GM23338 (cell line): Measurements from ENCODE around the gene MEGF6. TPM values are rescaled to one million over a fixed set of nuclear protein-coding genes. Genes with fewer than 3 reads are reported as not detected.

Experiments used
- ATAC-seq: fragments of 200-7000 bp; cut with Tn5 transposase; 3 replicates; pipeline ENCODE4 v1.9.1; 2020
- DNase-seq: peaks from one replicate; pipeline ENCODE4 v3.0.0-alpha.2; 2015; ENCODE audit warnings: low spot score
- H2AFZ ChIP-seq: fragments of 200-600 bp; sonication (generic); 2 replicates; pipeline ENCODE4 v1.8.0; 2016; ENCODE audit warnings: antibody characterized with exemption, mild to moderate bottlenecking, moderate library complexity
- H3F3A ChIP-seq: fragments of 200-600 bp; sonication (generic); replicated peaks from 2 replicates; pipeline ENCODE4 v1.8.0; 2017; ENCODE audit warnings: antibody characterized with exemption, mixed run types, low read depth
- H3K27ac ChIP-seq: fragments of 200-600 bp; sonication (generic); 2 replicates; pipeline ENCODE4 v1.6.1; 2016; ENCODE audit warnings: low read depth
- H3K27me3 ChIP-seq: fragments of 200-600 bp; sonication (generic); 2 replicates; pipeline ENCODE4 v1.8.0; 2016; ENCODE audit warnings: mild to moderate bottlenecking, mixed run types, moderate library complexity; ENCODE audit not compliant: insufficient read depth
- H3K36me3 ChIP-seq: fragments of 200-600 bp; sonication (generic); 2 replicates; pipeline ENCODE4 v1.8.0; 2016; ENCODE audit warnings: mild to moderate bottlenecking; ENCODE audit not compliant: insufficient read depth
- H3K4me1 ChIP-seq: fragments of 200-600 bp; sonication (generic); 2 replicates; pipeline ENCODE4 v1.8.0; 2016; ENCODE audit warnings: mild to moderate bottlenecking, moderate library complexity; ENCODE audit not compliant: insufficient read depth
- H3K4me2 ChIP-seq: fragments of 200-600 bp; sonication (generic); 2 replicates; pipeline ENCODE4 v1.7.1; 2017; ENCODE audit warnings: mixed run types
- H3K4me3 ChIP-seq: fragments of 200-600 bp; sonication (generic); 2 replicates; pipeline ENCODE4 v1.6.1; 2016; ENCODE audit warnings: mixed run types
- H3K79me2 ChIP-seq: fragments of 200-600 bp; sonication (generic); replicated peaks from 2 replicates; pipeline ENCODE4 v1.8.0; 2017; ENCODE audit warnings: mild to moderate bottlenecking; ENCODE audit not compliant: insufficient read depth
- H3K9me2 ChIP-seq: fragments of 200-600 bp; sonication (generic); 2 replicates; pipeline ENCODE4 v1.8.0; 2017; ENCODE audit not compliant: insufficient read depth
- H4K20me1 ChIP-seq: fragments of 200-600 bp; sonication (generic); replicated peaks from 2 replicates; pipeline ENCODE4 v1.8.0; 2017; ENCODE audit warnings: mild to moderate bottlenecking; ENCODE audit not compliant: insufficient read depth
- H3K27ac Mint-ChIP-seq: 2 replicates; pipeline ENCODE4 v1.8.0; 2020; ENCODE audit warnings: inconsistent platforms, mild to moderate bottlenecking, moderate library complexity, mixed read lengths
- H3K27me3 Mint-ChIP-seq: 3 replicates; pipeline ENCODE4 v1.8.0; 2022; ENCODE audit warnings: low read depth, mild to moderate bottlenecking, moderate library complexity, mixed read lengths, inconsistent platforms; ENCODE audit not compliant: insufficient read depth, poor library complexity
- H3K36me3 Mint-ChIP-seq: 3 replicates; pipeline ENCODE4 v1.8.0; 2021; ENCODE audit warnings: low read depth, mild to moderate bottlenecking, inconsistent platforms, moderate library complexity, mixed read lengths
- H3K4me1 Mint-ChIP-seq: 3 replicates; pipeline ENCODE4 v1.8.0; 2020; ENCODE audit warnings: mild to moderate bottlenecking, inconsistent platforms, mixed read lengths
- H3K4me3 Mint-ChIP-seq: 3 replicates; pipeline ENCODE4 v1.8.0; 2021; ENCODE audit warnings: moderate library complexity, mild to moderate bottlenecking, inconsistent platforms, mixed read lengths
- H3K9me3 Mint-ChIP-seq: 3 replicates; pipeline ENCODE4 v1.8.0; 2020; ENCODE audit warnings: moderate library complexity, mild to moderate bottlenecking, inconsistent platforms, mixed read lengths
- CREB1 ChIP-seq: fragments of 250-450 bp; sonication (Bioruptor Pico); IDR thresholded peaks from 2 replicates; pipeline ENCODE4 v1.5.0; 2020; ENCODE audit warnings: low read depth, mild to moderate bottlenecking, moderate library complexity
- ETS1 ChIP-seq: IDR thresholded peaks from 2 replicates; pipeline ENCODE4 v1.6.1; 2016; ENCODE audit warnings: antibody characterized with exemption
- POLR2AphosphoS5 ChIP-seq: IDR thresholded peaks from 2 replicates; pipeline ENCODE4 v1.6.1; 2016; ENCODE audit warnings: antibody characterized with exemption, low read depth
- REST ChIP-seq: IDR thresholded peaks from one replicate; pipeline ENCODE4 v1.6.1; 2018; ENCODE audit warnings: antibody characterized with exemption; ENCODE audit not compliant: unreplicated experiment
- ZNF462 ChIP-seq: fragments of 250-450 bp; sonication (Bioruptor Pico); IDR thresholded peaks from 2 replicates; pipeline ENCODE4 v1.5.0; 2020; ENCODE audit warnings: mild to moderate bottlenecking, moderate library complexity
- polyA plus RNA-seq: library from polyadenylated mRNA; unstranded; fragments of >200 nt; fragmentation: Nextera tagmentation; extraction: Ambion mirVana; gene quantifications from 2 replicates; pipeline ENCODE4 v1.2.1, GENCODE V29; 2016
- total RNA-seq: library from RNA; depleted of rRNA; stranded (reverse); fragments of >200 nt; shearing (Covaris generic); gene quantifications from 2 replicates; pipeline ENCODE4 v1.2.3, GENCODE V29; 2014

The MEGF6 gene
- total and polyA plus RNA-seq, 2 experiments from 2014 or later: 4.0 to 21.4 TPM

- no peak for TF ChIP-seq ZNF462
- TF ChIP-seq ETS1: no peak
- no peak for TF ChIP-seq POLR2AphosphoS5
Observed at GRCh38 chr1:3640121-3640837, 29.0 kb upstream of the MEGF6 start (continued).

GRCh38 chr1:3639397-3639911 lies 28.1 kb upstream of the MEGF6 start:
- no peaks in the 10 kb centered on the region for H3K4me1 ChIP-seq
- H4K20me1 ChIP-seq: no peaks in the 10 kb centered on the region
- Mint-ChIP-seq H3K27me3 (peaks cover 2% of the 10 kb centered on the region), H3K4me1 (no peaks in the 10 kb centered on the region), H3K9me3 (no peaks in the 10 kb centered on the region), H3K27ac (no peak overlapping the region), H3K4me3 (no peak overlapping the region), H3K36me3 (peaks cover 24% of the 10 kb centered on the region)
- no peaks in the 10 kb centered on the region for H3K9me2 ChIP-seq
- peaks cover 8% of the 10 kb centered on the region; the same call in 1 of the 2 replicates for H3K79me2 ChIP-seq
- no peak overlapping the region for H3K27ac ChIP-seq
- H3K36me3 ChIP-seq: peaks cover 13% of the 10 kb centered on the region; the same call in 1 of the 2 replicates
- DNase-seq (no peak), ATAC-seq (no peak)
- H3K4me2 ChIP-seq: no peak overlapping the region
- no peak overlapping the region for H3K4me3 ChIP-seq
- no peak overlapping the region for H2AFZ ChIP-seq
- no peaks in the 10 kb centered on the region; the same call in 1 of the 2 replicates for H3F3A ChIP-seq
- no peaks in the 10 kb centered on the region for H3K27me3 ChIP-seq
- TF ChIP-seq ETS1 (no peak), CREB1 (CRISPR knock-in tag) (no peak), REST (no peak)
